SK-N-SH (cell line): ENCODE results near the gene PHKG2. TPM values are rescaled to one million over a fixed set of nuclear protein-coding genes. Genes with fewer than 3 reads are reported as not detected.
A peak's percentile ranks its signal among the peaks of the same experiment; 100 is the strongest.

Experiments used
- CTCF ChIA-PET: fragments of 300-600, 350-600 bp; formaldehyde crosslinking; extraction: SDS; loops from one replicate; lab custom pipeline; 2021; lab: Yijun Ruan, JAX
- POLR2A ChIA-PET: fragments of 350-600 bp; sonication (Branson Sonifier 250); formaldehyde crosslinking; extraction: SDS; loops from one replicate; lab custom pipeline; 2020; ENCODE audit warnings: antibody characterized with exemption, inconsistent platforms; lab: Yijun Ruan, JAX
- DNase-seq: peaks from one replicate; pipeline ENCODE4 v3.0.0; 2012
- H2AFZ ChIP-seq: fragments of 200-600 bp; sonication (generic); 2 replicates; pipeline ENCODE4 v1.8.1; 2016; ENCODE audit warnings: antibody characterized with exemption, mild to moderate bottlenecking, low read depth
- H3F3A ChIP-seq: fragments of 200-600 bp; sonication (generic); replicated peaks from 2 replicates; pipeline ENCODE3; 2016; ENCODE audit warnings: antibody characterized with exemption, mild to moderate bottlenecking; ENCODE audit not compliant: insufficient read depth
- H3K27ac ChIP-seq, 2 experiments: fragments of 200-500 bp in 1 of 2; fragments of 200-600 bp in 1 of 2; sonication (Bioruptor generic) in 1 of 2; sonication (generic), shearing (Covaris generic) in 1 of 2; 2 replicates each; pipeline versions ENCODE4 v1.5.1 to v1.6.1; 2014 to 2016; ENCODE audit warnings: low read depth in 2 of 2, inconsistent platforms in 1 of 2, low read length in 1 of 2, mild to moderate bottlenecking in 1 of 2, mixed read lengths in 1 of 2
- H3K27me3 ChIP-seq: fragments of 200-600 bp; sonication (generic), shearing (Covaris generic); 2 replicates; pipeline ENCODE4 v1.6.1; 2016; ENCODE audit warnings: mixed run types; ENCODE audit not compliant: insufficient read depth
- H3K36me3 ChIP-seq, 2 experiments: fragments of 200-500 bp in 1 of 2; fragments of 200-600 bp in 1 of 2; sonication (Bioruptor generic) in 1 of 2; sonication (generic) in 1 of 2; replicated peaks in 1 of 2; 2 replicates each; pipeline versions ENCODE3 to v1.5.1; 2014 to 2016; ENCODE audit warnings: low read length in 1 of 2, mild to moderate bottlenecking in 1 of 2; ENCODE audit not compliant: insufficient read depth in 2 of 2, control insufficient read depth in 1 of 2
- H3K4me1 ChIP-seq, 2 experiments: fragments of 200-500 bp in 1 of 2; fragments of 200-600 bp in 1 of 2; sonication (Bioruptor generic) in 1 of 2; sonication (generic), shearing (Covaris generic) in 1 of 2; 2 replicates each; pipeline versions ENCODE4 v1.5.1 to v1.6.1; 2014 to 2016; ENCODE audit warnings: low read depth in 1 of 2, low read length in 1 of 2, mixed run types in 1 of 2; ENCODE audit not compliant: insufficient read depth in 2 of 2, control insufficient read depth in 1 of 2
- H3K4me2 ChIP-seq: fragments of 200-600 bp; sonication (generic), shearing (Covaris generic); 2 replicates; pipeline ENCODE4 v1.6.1; 2017; ENCODE audit warnings: mixed run types
- H3K4me3 ChIP-seq, 2 experiments: fragments of 200-500 bp in 1 of 2; fragments of 200-600 bp in 1 of 2; sonication (Bioruptor generic) in 1 of 2; sonication (generic), shearing (Covaris generic) in 1 of 2; 2 replicates each; pipeline versions ENCODE4 v1.5.1 to v1.8.1; 2014 to 2016; ENCODE audit warnings: low read depth in 2 of 2, inconsistent platforms in 1 of 2, low read length in 1 of 2, mild to moderate bottlenecking in 1 of 2, mixed read lengths in 1 of 2, moderate library complexity in 1 of 2
- H3K79me2 ChIP-seq: fragments of 200-600 bp; sonication (generic); 2 replicates; pipeline ENCODE4 v1.8.1; 2017; ENCODE audit warnings: mild to moderate bottlenecking; ENCODE audit not compliant: insufficient read depth
- H3K9ac ChIP-seq: fragments of 200-600 bp; sonication (generic); 2 replicates; pipeline ENCODE4 v1.6.1; 2017; ENCODE audit warnings: mixed run types
- H3K9me2 ChIP-seq: fragments of 200-600 bp; sonication (generic); 2 replicates; pipeline ENCODE4 v1.6.1; 2017; ENCODE audit warnings: mixed run types
- H3K9me3 ChIP-seq: fragments of 200-600 bp; sonication (generic); 2 replicates; pipeline ENCODE4 v1.6.1; 2017; ENCODE audit warnings: mixed run types, mild to moderate bottlenecking, moderate library complexity
- H4K20me1 ChIP-seq: fragments of 200-600 bp; sonication (generic); 2 replicates; pipeline ENCODE4 v1.6.1; 2017; ENCODE audit warnings: mild to moderate bottlenecking, mixed run types; ENCODE audit not compliant: insufficient read depth
- CHD2 ChIP-seq: fragments of 150-350 bp; IDR thresholded peaks from 2 replicates; pipeline ENCODE4 v1.6.1; 2018; ENCODE audit warnings: low read length; ENCODE audit not compliant: partially characterized antibody
- ELF1 ChIP-seq: IDR thresholded peaks from 2 replicates; pipeline ENCODE4 v1.4.0; 2012
- GATA2 ChIP-seq: sonication (generic); formaldehyde crosslinking; IDR thresholded peaks from 2 replicates; pipeline ENCODE4 v1.5.0; 2020; ENCODE audit warnings: mild to moderate bottlenecking, missing genetic modification reagents
- IRF3 ChIP-seq: fragments of 150-350 bp; IDR thresholded peaks from 2 replicates; pipeline ENCODE4 v1.6.1; 2016; ENCODE audit warnings: mild to moderate bottlenecking, low read depth, low read length
- MAX ChIP-seq: IDR thresholded peaks from 2 replicates; pipeline ENCODE4 v1.4.0; 2012; ENCODE audit warnings: low read depth
- NFIC ChIP-seq: IDR thresholded peaks from 2 replicates; pipeline ENCODE4 v1.4.0; 2012; ENCODE audit warnings: borderline replicate concordance
- NRF1 ChIP-seq: IDR thresholded peaks from 2 replicates; pipeline ENCODE4 v1.6.1; 2012; ENCODE audit warnings: low read depth, mild to moderate bottlenecking, low read length
- PBX3 ChIP-seq: IDR thresholded peaks from 2 replicates; pipeline ENCODE4; 2012
- POLR2AphosphoS5 ChIP-seq: IDR thresholded peaks from 2 replicates; pipeline ENCODE4 v1.6.1; 2012; ENCODE audit warnings: low read depth, low read length
- RAD21 ChIP-seq: IDR thresholded peaks from 2 replicates; pipeline ENCODE4 v1.6.1; 2012; ENCODE audit warnings: mild to moderate bottlenecking, low read length
- RFX5 ChIP-seq: IDR thresholded peaks from 2 replicates; pipeline ENCODE4 v1.6.1; 2012; ENCODE audit warnings: mild to moderate bottlenecking, improper control_type of control experiment, low read length
- RXRA ChIP-seq: IDR thresholded peaks from 2 replicates; pipeline ENCODE4 v1.4.0; 2012; ENCODE audit warnings: low read depth, mild to moderate bottlenecking, borderline replicate concordance
- SMC3 ChIP-seq: IDR thresholded peaks from 2 replicates; pipeline ENCODE4 v1.6.1; 2012; ENCODE audit warnings: low read depth, low read length, improper control_type of control experiment
- TAF1 ChIP-seq: IDR thresholded peaks from 2 replicates; pipeline ENCODE4 v1.6.1; 2012; ENCODE audit warnings: low read depth, mild to moderate bottlenecking, low read length, moderate library complexity, borderline replicate concordance
- TCF12 ChIP-seq: IDR thresholded peaks from 2 replicates; pipeline ENCODE4 v1.4.0; 2012
- USF2 ChIP-seq: fragments of 150-350 bp; IDR thresholded peaks from 2 replicates; pipeline ENCODE4 v1.6.1; 2017; ENCODE audit warnings: antibody characterized with exemption, low read length, low read depth, borderline replicate concordance
- YY1 ChIP-seq: IDR thresholded peaks from 2 replicates; pipeline ENCODE4 v1.4.0; 2012; ENCODE audit warnings: low read depth, mild to moderate bottlenecking
- ZBTB33 ChIP-seq: IDR thresholded peaks from 2 replicates; pipeline ENCODE4 v1.4.0; 2012; ENCODE audit warnings: low read depth, borderline replicate concordance
- WGBS: methylation state at CpG from one replicate; pipeline ENCODE4 v1.1.6; 2017; ENCODE audit warnings: low lambda C conversion rate; 5-methylcytosine and 5-hydroxymethylcytosine counted together
- polyA plus RNA-seq, 3 experiments: library from polyadenylated mRNA; depleted of rRNA; stranded (reverse); fragments of >200 nt; gene quantifications; 2 replicates each; pipeline ENCODE4 v1.2.3, GENCODE V29; 2012

The PHKG2 gene
- polyA plus RNA-seq, 1 of the 3 experiments (the other 2 are of a cell fraction) = 45.8 TPM

- Histone ChIP-seq H3K9ac (no peak overlapping the region), H4K20me1 (0 out of 2 replicates have a peak, but pooled peaks cover 4% of the 10 kb centered on the region)
- WGBS = 86% methylated on average over 17 of the region's 17 CpGs
Observed at GRCh38 chr16:30715750-30716445, 32.3 kb upstream of the PHKG2 start.

GRCh38 chr16:30720086-30720485, 28.1 kb upstream of the PHKG2 start:
- ChIA-PET CTCF (no interaction called here), POLR2A (no interaction called here)
- Histone ChIP-seq H4K20me1 (0 out of 2 replicates have a peak, but pooled peaks cover 9% of the 10 kb centered on the region), H3K9ac (no peak overlapping the region), H3K4me2 (no peak overlapping the region), H3K4me1 (no peaks in the 10 kb centered on the region), H3K4me3 (no peak overlapping the region), H3K9me3 (no peaks in the 10 kb centered on the region), H3K36me3 (peaks cover 74 to 78% of the 10 kb centered on the region in 2 experiments), H3K79me2 (peaks cover 72% of the 10 kb centered on the region), H2AFZ (no peak overlapping the region), H3K27me3 (no peaks in the 10 kb centered on the region), H3K27ac (no peak overlapping the region), H3K9me2 (no peaks in the 10 kb centered on the region), H3F3A (no peaks in the 10 kb centered on the region)
- no peak for DNase-seq
- 87% methylated on average over 11 of the region's 11 CpGs for WGBS
- TF ChIP-seq TCF12 (no peak), IRF3 (no peak), NRF1 (no peak), MAX (no peak), USF2 (no peak), POLR2AphosphoS5 (no peak), RAD21 (no peak), ZBTB33 (no peak), RFX5 (no peak)

More at GRCh38 chr16:30715750-30716445, 32.3 kb upstream of the PHKG2 start:
- ChIA-PET POLR2A (no interaction called here), CTCF (interaction anchor here (1.0 kb wide), 1 partner anchor 22 kb away, joined by 3 read pairs; no protein-coding TSS in a partner anchor)
- Histone ChIP-seq H3K4me2 (no peak overlapping the region), H3K4me1 (peaks cover 0 to 6% of the 10 kb centered on the region in 2 experiments; a peak in 1 of 4 replicates), H3K27ac (peak overlapping the region; percentile 6 to 10; a peak in 2 of 4 replicates), H2AFZ (no peak overlapping the region), H3K27me3 (no peaks in the 10 kb centered on the region), H3F3A (peaks cover 7% of the 10 kb centered on the region), H3K9me2 (no peaks in the 10 kb centered on the region), H3K9me3 (no peaks in the 10 kb centered on the region), H3K4me3 (no peak overlapping the region), H3K36me3 (peaks cover 73 to 92% of the 10 kb centered on the region in 2 experiments), H3K79me2 (peaks cover 61% of the 10 kb centered on the region)
- DNase-seq = no peak
- no peak for TF ChIP-seq RAD21
- no peak for TF ChIP-seq ZBTB33
- no peak for TF ChIP-seq GATA2 (CRISPR knock-in tag)
- TF ChIP-seq CHD2 = no peak
- no peak for TF ChIP-seq PBX3
- TF ChIP-seq ELF1 = no peak
- no peak for TF ChIP-seq SMC3
- TF ChIP-seq TAF1 = no peak
- TF ChIP-seq RXRA = no peak
- TF ChIP-seq NFIC = no peak
- TF ChIP-seq YY1 = no peak
- TF ChIP-seq POLR2AphosphoS5 = no peak
